GM23248 (cell line): ENCODE results near the gene TBC1D1. TPM values are rescaled to one million over a fixed set of nuclear protein-coding genes. Genes with fewer than 3 reads are reported as not detected.

ENCODE experiments used
- DNase-seq: peaks from one replicate; pipeline ENCODE4 v3.0.0-alpha.2; 2015
- H2AFZ ChIP-seq: fragments of 200-600 bp; sonication (generic); 2 replicates; pipeline ENCODE4 v1.6.1; 2016; ENCODE audit warnings: antibody characterized with exemption
- H3F3A ChIP-seq: fragments of 200-600 bp; sonication (generic); 2 replicates; pipeline ENCODE4 v1.6.1; 2016; ENCODE audit warnings: mild to moderate bottlenecking, antibody characterized with exemption, mixed run types; ENCODE audit not compliant: insufficient read depth
- H3K27ac ChIP-seq: fragments of 200-600 bp; sonication (generic); 2 replicates; pipeline ENCODE4 v1.5.1; 2016; ENCODE audit warnings: mild to moderate bottlenecking
- H3K27me3 ChIP-seq: fragments of 200-600 bp; sonication (generic); replicated peaks from 2 replicates; pipeline ENCODE4 v1.6.1; 2016; ENCODE audit warnings: mild to moderate bottlenecking; ENCODE audit not compliant: insufficient read depth
- H3K36me3 ChIP-seq: fragments of 200-600 bp; sonication (generic); 2 replicates; pipeline ENCODE4 v1.6.1; 2016; ENCODE audit warnings: low read depth, mild to moderate bottlenecking
- H3K4me1 ChIP-seq: fragments of 200-600 bp; sonication (generic); 2 replicates; pipeline ENCODE4 v1.6.1; 2016; ENCODE audit warnings: mild to moderate bottlenecking; ENCODE audit not compliant: insufficient read depth
- H3K4me2 ChIP-seq: fragments of 200-600 bp; sonication (generic); one replicate; pipeline ENCODE4 v1.6.1; 2016; ENCODE audit warnings: mild to moderate bottlenecking; ENCODE audit not compliant: unreplicated experiment
- H3K4me3 ChIP-seq: fragments of 200-600 bp; sonication (generic); 2 replicates; pipeline ENCODE4 v1.5.1; 2016; ENCODE audit warnings: mild to moderate bottlenecking
- H3K79me2 ChIP-seq: fragments of 200-600 bp; sonication (generic); 2 replicates; pipeline ENCODE4 v1.6.1; 2016; ENCODE audit warnings: mild to moderate bottlenecking; ENCODE audit not compliant: insufficient read depth
- H3K9ac ChIP-seq: fragments of 200-600 bp; sonication (generic); 2 replicates; pipeline ENCODE4 v1.6.1; 2016; ENCODE audit warnings: mild to moderate bottlenecking
- H3K9me2 ChIP-seq: fragments of 200-600 bp; sonication (generic); 2 replicates; pipeline ENCODE4 v1.6.1; 2016; ENCODE audit warnings: mixed run types, mild to moderate bottlenecking, moderate library complexity; ENCODE audit not compliant: insufficient read depth
- H3K9me3 ChIP-seq: fragments of 200-600 bp; sonication (generic); one replicate; pipeline ENCODE4 v1.6.1; 2017; ENCODE audit warnings: low read depth
- H4K20me1 ChIP-seq: fragments of 200-600 bp; sonication (generic); 2 replicates; pipeline ENCODE4 v1.6.0; 2016; ENCODE audit not compliant: insufficient read depth
- EZH2 ChIP-seq: fragments of 200-600 bp; sonication (generic); IDR thresholded peaks from 2 replicates; pipeline ENCODE4 v1.6.1; 2018; ENCODE audit warnings: antibody characterized with exemption, mild to moderate bottlenecking; ENCODE audit not compliant: insufficient read depth, poor library complexity, severe bottlenecking
- EZH2phosphoT487 ChIP-seq: fragments of 200-600 bp; sonication (generic); IDR thresholded peaks from 2 replicates; pipeline ENCODE4 v1.6.1; 2018; ENCODE audit warnings: antibody characterized with exemption, moderate library complexity, mild to moderate bottlenecking, low read depth; ENCODE audit not compliant: insufficient read depth
- WGBS, 2 experiments: methylation state at CpG; one replicate each; pipeline ENCODE4 v1.1.6; 2015 to 2017; ENCODE audit warnings: low lambda C conversion rate in 2 of 2, low coverage in 1 of 2; ENCODE audit errors: missing lambda C conversion rate in 2 of 2; 5-methylcytosine and 5-hydroxymethylcytosine counted together
- in situ Hi-C: fragments of 300-500 bp; cut with MboI; formaldehyde crosslinking; loops from 2 replicates; pipeline ENCODE4 v1.15.0; 2020
- polyA plus RNA-seq: library from polyadenylated mRNA; unstranded; fragments of >200 nt; fragmentation: Nextera tagmentation; extraction: Ambion mirVana; gene quantifications from 2 replicates; pipeline ENCODE4 v1.2.1, GENCODE V29; 2016
- total RNA-seq: library from RNA; depleted of rRNA; stranded (reverse); fragments of >200 nt; shearing (Covaris generic); gene quantifications from 2 replicates; pipeline ENCODE4 v1.2.3, GENCODE V29; 2014

Gene TBC1D1
- total and polyA plus RNA-seq, 2 experiments from 2014 or later = 12.4 to 34.6 TPM

- in situ Hi-C loops = loop anchor here (10.0 kb wide), 2 partner anchors 232 to 432 kb away; no protein-coding TSS in a partner anchor
- 96 to 99% methylated on average over 4 of the region's 4 CpGs for WGBS, 2 experiments
- no peak overlapping the region for H3K9ac ChIP-seq
- no peaks in the 10 kb centered on the region for H3K4me1 ChIP-seq
- no peaks in the 10 kb centered on the region for H4K20me1 ChIP-seq
- no peak overlapping the region for H2AFZ ChIP-seq
- H3K36me3 ChIP-seq = no peaks in the 10 kb centered on the region
- TF ChIP-seq EZH2phosphoT487 = no peak
- TF ChIP-seq EZH2 = no peak
- no peak overlapping the region for H3K4me3 ChIP-seq
- no peaks in the 10 kb centered on the region for H3K79me2 ChIP-seq
- no peak overlapping the region for H3K4me2 ChIP-seq
- no peaks in the 10 kb centered on the region for H3K27me3 ChIP-seq
- no peaks in the 10 kb centered on the region for H3K9me3 ChIP-seq
- no peaks in the 10 kb centered on the region for H3K9me2 ChIP-seq
- no peak for DNase-seq
- H3K27ac ChIP-seq = no peak overlapping the region
- no peaks in the 10 kb centered on the region for H3F3A ChIP-seq
Measured at GRCh38 chr4:38036548-38036947, 145.7 kb downstream of the TBC1D1 start.

DNA sequence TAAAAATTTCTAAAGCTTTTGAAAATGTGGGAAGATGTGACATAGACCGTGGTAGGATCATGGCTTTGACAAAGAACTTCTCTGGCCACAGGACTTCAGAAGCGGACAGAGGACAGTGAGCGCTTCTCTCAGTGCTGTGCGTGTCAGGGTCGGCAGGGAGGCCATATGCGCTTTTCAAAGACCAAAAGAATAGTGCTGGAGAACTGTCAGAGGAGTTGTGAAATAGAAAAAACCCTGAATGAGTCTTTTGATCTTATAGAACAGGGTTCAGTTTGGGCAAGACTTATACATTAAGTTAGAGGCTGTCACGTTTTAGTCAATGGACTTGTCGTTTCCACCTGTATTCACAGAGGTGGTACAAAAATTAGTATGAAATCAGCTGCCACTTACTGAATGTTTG lies 146.7 kb downstream of the TBC1D1 start:
- in situ Hi-C loops = loop anchor here (10.0 kb wide), 2 partner anchors 233 to 433 kb away; no protein-coding TSS in a partner anchor
- Histone ChIP-seq H3K4me1 (no peaks in the 10 kb centered on the region), H3K9me2 (no peaks in the 10 kb centered on the region), H3K4me2 (no peak overlapping the region), H2AFZ (no peak overlapping the region), H3F3A (no peaks in the 10 kb centered on the region), H3K9ac (no peak overlapping the region), H3K9me3 (no peaks in the 10 kb centered on the region), H3K79me2 (no peaks in the 10 kb centered on the region), H3K36me3 (no peaks in the 10 kb centered on the region), H4K20me1 (no peaks in the 10 kb centered on the region), H3K27ac (no peak overlapping the region), H3K4me3 (no peak overlapping the region), H3K27me3 (no peaks in the 10 kb centered on the region)
- TF ChIP-seq EZH2phosphoT487 (no peak), EZH2 (no peak)
- DNase-seq = no peak
- WGBS, 2 experiments = 91 to 94% methylated on average over 8 of the region's 8 CpGs

- Histone ChIP-seq H3K9me2 (no peaks in the 10 kb centered on the region), H3K9me3 (no peaks in the 10 kb centered on the region), H4K20me1 (no peaks in the 10 kb centered on the region), H3K4me3 (no peak overlapping the region), H3K36me3 (no peaks in the 10 kb centered on the region), H3K79me2 (no peaks in the 10 kb centered on the region), H3K27ac (no peak overlapping the region), H3K4me1 (no peaks in the 10 kb centered on the region), H3K4me2 (no peak overlapping the region), H3K9ac (no peak overlapping the region), H3K27me3 (no peaks in the 10 kb centered on the region), H3F3A (no peaks in the 10 kb centered on the region), H2AFZ (no peak overlapping the region)
- 92% methylated on average over 7 of the region's 7 CpGs for WGBS, 2 experiments
- in situ Hi-C loops = no loop called here
- DNase-seq = no peak
- TF ChIP-seq EZH2 (no peak), EZH2phosphoT487 (no peak)
Measured at GRCh38 chr4:38040619-38041018, 149.7 kb downstream of the TBC1D1 start.

DNA sequence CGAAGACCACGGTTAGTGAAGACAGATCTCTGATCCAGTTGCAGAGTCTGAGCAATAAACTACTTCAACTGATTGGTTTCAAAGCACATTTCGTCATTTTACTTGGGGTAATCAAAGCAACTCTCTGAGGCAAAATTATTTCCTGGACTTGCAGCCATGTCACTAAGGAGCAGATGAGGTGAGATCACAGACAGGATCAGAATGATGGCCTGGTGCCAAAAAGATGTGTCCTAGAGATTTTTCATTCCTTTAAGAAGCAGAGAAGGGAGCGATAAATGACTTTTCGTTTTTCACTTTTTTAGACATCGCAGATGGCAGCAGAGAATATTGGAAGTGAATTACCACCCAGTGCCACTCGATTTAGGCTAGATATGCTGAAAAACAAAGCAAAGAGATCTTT lies 153.2 kb downstream of the TBC1D1 start:
- Histone ChIP-seq H3K4me1 (no peaks in the 10 kb centered on the region), H4K20me1 (no peaks in the 10 kb centered on the region), H3K36me3 (no peaks in the 10 kb centered on the region), H2AFZ (no peak overlapping the region), H3K9me3 (no peaks in the 10 kb centered on the region), H3K9me2 (no peaks in the 10 kb centered on the region), H3F3A (no peaks in the 10 kb centered on the region), H3K4me3 (no peak overlapping the region), H3K27me3 (no peaks in the 10 kb centered on the region), H3K79me2 (no peaks in the 10 kb centered on the region), H3K27ac (no peak overlapping the region), H3K4me2 (no peak overlapping the region), H3K9ac (no peak overlapping the region)
- no peak for DNase-seq
- TF ChIP-seq EZH2phosphoT487 (no peak), EZH2 (no peak)
- in situ Hi-C loops = no loop called here
- 91 to 96% methylated on average over 7 of the region's 7 CpGs for WGBS, 2 experiments
